T-helper 1 cell (primary cell): ENCODE measurements around the gene AKAP13.

Source experiments
- DNase-seq, 5 donors: peaks; one replicate each; pipeline ENCODE4 v3.0.0-alpha.2; 2012 to 2020

AKAP13 gene

GRCh38 chr15:85542895-85543331 is 162.5 kb downstream of the AKAP13 start:
- peak in 1 of 5 donors; percentile 57 for DNase-seq

- DNase-seq: peak in 3 of 5 donors; percentile 10 to 40 (median 14)
These were observed 163.3 kb downstream of the AKAP13 start for GRCh38 chr15:85543741-85544155.

- DNase-seq: no peak
These were observed 164.8 kb downstream of the AKAP13 start for GRCh38 chr15:85545185-85545584.

GRCh38 chr15:85545752-85546151 is 165.3 kb downstream of the AKAP13 start:
- no peak for DNase-seq

- no peak for DNase-seq
These were observed 167.0 kb downstream of the AKAP13 start for GRCh38 chr15:85547386-85547785.

- DNase-seq: no peak
These were observed 169.9 kb downstream of the AKAP13 start for GRCh38 chr15:85550283-85550682.

GRCh38 chr15:85551221-85551832 is 170.9 kb downstream of the AKAP13 start:
- no peak for DNase-seq

- peak in 1 of 5 donors; percentile 29 for DNase-seq
These were observed 174.6 kb downstream of the AKAP13 start for GRCh38 chr15:85554852-85555521.

GRCh38 chr15:85555875-85556617 is 175.6 kb downstream of the AKAP13 start:
- DNase-seq: no peak

GRCh38 chr15:85556618-85556895 is 176.2 kb downstream of the AKAP13 start:
- no peak for DNase-seq

GRCh38 chr15:85557385-85557784 is 177.0 kb downstream of the AKAP13 start:
- no peak for DNase-seq

GRCh38 chr15:85558848-85559247 is 178.4 kb downstream of the AKAP13 start:
- peak in 1 of 5 donors; percentile 45 for DNase-seq

- DNase-seq: no peak
These were observed 179.1 kb downstream of the AKAP13 start for GRCh38 chr15:85559530-85559929.

- no peak for DNase-seq
These were observed 182.4 kb downstream of the AKAP13 start for GRCh38 chr15:85562824-85563223.

GRCh38 chr15:85563328-85563727 is 182.9 kb downstream of the AKAP13 start:
- DNase-seq: no peak

- no peak for DNase-seq
These were observed 183.3 kb downstream of the AKAP13 start for GRCh38 chr15:85563731-85564130.

GRCh38 chr15:85564686-85565085 is 184.3 kb downstream of the AKAP13 start:
- DNase-seq: no peak

- no peak for DNase-seq
These were observed 187.9 kb downstream of the AKAP13 start for GRCh38 chr15:85568261-85568808.

- no peak for DNase-seq
These were observed 189.9 kb downstream of the AKAP13 start for GRCh38 chr15:85570336-85570735.

- no peak for DNase-seq
These were observed 191.4 kb downstream of the AKAP13 start for GRCh38 chr15:85571780-85572179.

GRCh38 chr15:85576392-85576791 is 196.0 kb downstream of the AKAP13 start:
- no peak for DNase-seq

- DNase-seq: no peak
These were observed 198.7 kb downstream of the AKAP13 start for GRCh38 chr15:85578941-85579701.
